Fibroblast of skin of left biceps (primary cell): ENCODE data around the gene POLG2.
"Not testable (repeated sequence)": the region's sequence is repeated elsewhere in the genome, so short reads cannot be mapped to it uniquely, and the experiment has no call there.

Experiments
- DNase-seq, 2 experiments: peaks; one replicate each; pipeline ENCODE4 v3.0.0-alpha.2; 2013; ENCODE audit warnings: low read depth in 2 of 2

Gene POLG2

DNA sequence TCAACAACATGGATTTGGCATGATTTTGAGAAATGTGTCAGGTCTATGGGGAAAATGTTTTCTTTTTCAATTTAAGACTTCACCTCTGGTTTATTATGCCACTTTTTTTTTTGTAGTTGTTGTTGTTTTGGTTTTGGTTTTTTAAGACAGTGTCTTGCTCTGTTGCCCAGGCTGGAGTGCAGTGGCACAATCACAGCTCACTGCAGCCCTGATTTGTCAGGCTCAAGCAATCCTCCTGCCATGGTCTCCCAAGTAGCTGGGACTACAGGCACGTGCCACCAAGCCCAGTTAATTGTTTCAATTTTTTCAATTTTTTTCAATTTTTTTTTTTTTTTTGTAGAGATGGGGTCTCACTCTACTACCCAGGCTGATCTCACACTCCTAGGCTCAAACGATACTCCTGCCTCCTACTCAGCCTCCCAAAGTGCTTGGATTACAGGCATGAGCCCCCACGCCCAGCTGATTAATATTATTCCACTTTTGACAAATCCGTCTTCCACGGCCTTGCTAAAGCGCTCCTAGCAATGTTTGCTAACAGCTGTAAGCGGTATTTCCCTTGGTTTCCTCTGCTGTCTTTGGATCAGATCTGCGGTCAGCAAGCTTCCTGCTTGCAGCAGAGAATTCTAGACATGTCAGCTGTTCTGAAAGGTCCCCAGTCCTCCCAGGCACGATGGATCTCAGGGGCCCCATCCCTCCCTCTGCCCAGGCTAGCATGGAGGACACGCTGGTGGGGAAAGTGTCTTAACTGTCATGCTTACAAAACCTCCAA is 54.9 kb downstream of the POLG2 start:
- DNase-seq, result no peak

GRCh38 chr17:64439956-64440355 is 56.9 kb downstream of the POLG2 start:
- DNase-seq, result no peak

GRCh38 chr17:64439521-64439920 is 57.3 kb downstream of the POLG2 start:
- not testable (repeated sequence) for DNase-seq

DNA sequence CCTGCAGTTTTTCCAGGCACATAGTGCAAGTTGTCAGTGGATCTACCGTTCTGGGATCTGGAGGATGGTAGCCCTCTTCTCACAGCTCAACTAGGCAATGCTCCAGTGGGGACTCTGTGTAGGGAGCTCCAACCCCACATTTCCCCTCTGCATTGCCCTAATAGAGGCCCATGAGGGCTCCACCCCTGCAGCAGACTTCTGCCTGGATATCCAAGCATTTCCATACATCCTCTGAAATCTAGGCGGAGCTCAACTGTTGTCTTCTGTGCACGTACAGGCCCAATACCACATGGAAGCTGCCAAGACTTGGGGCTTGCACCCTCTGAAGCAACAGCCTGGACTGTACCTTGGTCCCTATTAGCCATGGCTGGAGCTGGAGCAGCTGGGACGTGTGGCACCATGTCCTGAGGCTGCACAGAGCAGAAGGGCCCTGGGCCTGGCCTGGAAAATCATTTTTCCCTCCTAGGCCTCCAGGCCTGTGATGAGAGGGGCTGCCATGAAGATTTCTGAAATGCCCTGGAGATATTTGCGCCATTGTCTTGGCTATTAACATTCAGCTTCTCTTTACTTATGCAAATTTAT is 58.8 kb downstream of the POLG2 start:
- DNase-seq, result no peak

GRCh38 chr17:64431534-64431933 is 65.3 kb downstream of the POLG2 start:
- no peak for DNase-seq

GRCh38 chr17:64430036-64430435 is 66.8 kb downstream of the POLG2 start:
- DNase-seq, result not testable (repeated sequence)

GRCh38 chr17:64428406-64428805 is 68.4 kb downstream of the POLG2 start:
- no peak for DNase-seq
